ENCODE data around the gene NQO2.

- TF ChIP-seq CTCF (IDR thresholded peaks at IDR 0.05 in 8 of 11, conservative IDR thresholded peaks at IDR 0.05 in 3 of 11) = peak in 8 of 11 experiments; percentile 10 to 67 (median 48)
- peak in 2 of 3 donors; percentile 48 to 68 for TF ChIP-seq POLR2A (IDR thresholded peaks at IDR 0.05)
These were observed 68.9 kb downstream of the NQO2 start, which contains the start of gene RIPK1 for GRCh38 chr6:3068329-3069214.
